B cell (primary cell): ENCODE data around the gene B4GALT5. TPM values are rescaled to one million over a fixed set of nuclear protein-coding genes. Genes with fewer than 3 reads are reported as not detected.

ENCODE experiments used
- ATAC-seq: fragments of 200-7000 bp; cut with Tn5 transposase; one replicate; pipeline ENCODE4 v1.10.0; 2021; ENCODE audit warnings: low read depth, mild to moderate bottlenecking, moderate number of reproducible peaks, moderate library complexity
- CTCF ChIA-PET: fragments of 350-600 bp; sonication (Branson Sonifier 250); formaldehyde crosslinking; loops from one replicate; lab custom pipeline; 2021; ENCODE audit warnings: antibody characterized with exemption, inconsistent platforms; lab: Charles Lee
- POLR2A ChIA-PET: fragments of 350-600 bp; sonication (Branson Sonifier 250); formaldehyde crosslinking; loops from one replicate; lab custom pipeline; 2021; ENCODE audit warnings: antibody characterized with exemption; lab: Charles Lee
- DNase-seq: peaks from one replicate; pipeline ENCODE4 v3.0.0; 2013
- H2AFZ ChIP-seq: 2 replicates; pipeline ENCODE4 v1.6.1; 2012; ENCODE audit warnings: mild to moderate bottlenecking, low read depth, low read length; ENCODE audit not compliant: insufficient read depth, poor library complexity, severe bottlenecking
- H3K27ac ChIP-seq, 2 donors: 1 replicate in 1 of 2; 2 replicates in 1 of 2; pipeline ENCODE4 v1.5.1; 2012 to 2013; ENCODE audit warnings: low read length in 2 of 2, mild to moderate bottlenecking in 2 of 2, moderate library complexity in 1 of 2
- H3K27me3 ChIP-seq, 4 experiments: fragments of 200-600 bp in 1 of 4; sonication (generic) in 1 of 4; replicated peaks in 1 of 4; 1 replicate in 2 of 4; 2 replicates in 2 of 4; pipeline versions ENCODE4 v1.6.1 to v1.7.0; 2013 to 2016; ENCODE audit warnings: low read length in 3 of 4, mild to moderate bottlenecking in 2 of 4, mixed read lengths in 1 of 4, moderate library complexity in 1 of 4; ENCODE audit not compliant: insufficient read depth in 4 of 4, control insufficient read depth in 3 of 4; ENCODE audit errors: control extremely low read depth in 1 of 4
- H3K36me3 ChIP-seq, 2 experiments: replicated peaks in 1 of 2; 1 replicate in 1 of 2; 2 replicates in 1 of 2; pipeline versions ENCODE4 v1.6.1 to v1.7.1; 2013; ENCODE audit warnings: low read length in 1 of 2; ENCODE audit not compliant: insufficient read depth in 2 of 2, control insufficient read depth in 1 of 2; ENCODE audit errors: control extremely low read depth in 1 of 2, extremely low read depth in 1 of 2
- H3K4me1 ChIP-seq, 2 donors: fragments of 200-600 bp in 1 of 2; sonication (generic) in 1 of 2; 1 replicate in 1 of 2; 2 replicates in 1 of 2; pipeline versions ENCODE4 v1.5.1 to v1.6.1; 2013 to 2017; ENCODE audit warnings: low read length in 2 of 2; ENCODE audit not compliant: control insufficient read depth in 2 of 2, insufficient read depth in 2 of 2
- H3K4me2 ChIP-seq: replicated peaks from 2 replicates; pipeline ENCODE3; 2012; ENCODE audit warnings: mild to moderate bottlenecking, low read depth, low read length; ENCODE audit not compliant: poor library complexity, severe bottlenecking
- H3K4me3 ChIP-seq, 5 experiments: fragments of 200-600 bp in 1 of 5; sonication (generic) in 1 of 5; 1 replicate in 3 of 5; 2 replicates in 2 of 5; pipeline versions ENCODE4 v1.5.1 to v1.7.0; 2011 to 2016; ENCODE audit warnings: low read length in 4 of 5, mild to moderate bottlenecking in 4 of 5, low read depth in 2 of 5, control low read depth in 1 of 5, moderate library complexity in 1 of 5; ENCODE audit not compliant: insufficient read depth in 1 of 5; ENCODE audit errors: control extremely low read depth in 1 of 5, extremely low read depth in 1 of 5
- H3K79me2 ChIP-seq: fragments of 200-600 bp; sonication (generic); one replicate; pipeline ENCODE4 v1.6.0; 2016; ENCODE audit warnings: low read length; ENCODE audit not compliant: control insufficient read depth, insufficient read depth
- H3K9ac ChIP-seq: fragments of 200-600 bp; sonication (generic); 2 replicates; pipeline ENCODE4 v1.6.1; 2017; ENCODE audit warnings: mild to moderate bottlenecking, low read length, moderate library complexity
- H3K9me3 ChIP-seq, 3 donors: one replicate each; pipeline versions ENCODE4 v1.6.1 to v1.7.1; 2013; ENCODE audit warnings: low read length in 2 of 3; ENCODE audit not compliant: control insufficient read depth in 2 of 3, insufficient read depth in 1 of 3; ENCODE audit errors: control extremely low read depth in 1 of 3
- H4K20me1 ChIP-seq: 2 replicates; pipeline ENCODE4 v1.6.0; 2012; ENCODE audit warnings: mild to moderate bottlenecking, low read length; ENCODE audit not compliant: insufficient read depth, control insufficient read depth, poor library complexity, severe bottlenecking
- H3K27ac Mint-ChIP-seq: one replicate; pipeline ENCODE4 v1.8.0; 2021; ENCODE audit warnings: mixed read lengths
- H3K27me3 Mint-ChIP-seq: one replicate; pipeline ENCODE4 v1.8.0; 2021; ENCODE audit warnings: mixed read lengths
- H3K4me1 Mint-ChIP-seq: one replicate; pipeline ENCODE4 v1.8.0; 2021; ENCODE audit warnings: mixed read lengths
- H3K4me3 Mint-ChIP-seq: one replicate; pipeline ENCODE4 v1.8.0; 2021; ENCODE audit warnings: mixed read lengths
- H3K9me3 Mint-ChIP-seq: one replicate; pipeline ENCODE4 v1.8.0; 2022; ENCODE audit warnings: mixed read lengths; ENCODE audit not compliant: insufficient read depth
- CTCF ChIP-seq: fragments of 200-600 bp; IDR thresholded peaks from one replicate; pipeline ENCODE4 v1.8.0; 2022; ENCODE audit warnings: antibody characterized with exemption, mild to moderate bottlenecking
- EZH2 ChIP-seq: IDR thresholded peaks from 2 replicates; pipeline ENCODE4 v1.6.1; 2012; ENCODE audit warnings: borderline replicate concordance, low read depth, mild to moderate bottlenecking, moderate library complexity, low read length; ENCODE audit not compliant: insufficient read depth, poor library complexity, severe bottlenecking
- WGBS: methylation state at CpG from one replicate; pipeline ENCODE4 v1.1.5; 2013; ENCODE audit warnings: missing lambda C conversion rate; ENCODE audit not compliant: insufficient coverage; 5-methylcytosine and 5-hydroxymethylcytosine counted together
- intact Hi-C: fragments of 100-400 bp; cut with micrococcal nuclease; formaldehyde crosslinking; loops from one replicate; pipeline ENCODE4 v1.10.0; 2022
- polyA plus RNA-seq: library from polyadenylated mRNA; depleted of rRNA; stranded (reverse); fragments of >200 nt; gene quantifications from 2 replicates; pipeline ENCODE4 v1.2.3, GENCODE V29; 2012
- total RNA-seq, 2 donors: library from RNA; stranded (reverse); fragments of 120-200 nt in 1 of 2; gene quantifications; 1 replicate in 1 of 2; 2 replicates in 1 of 2; pipeline versions ENCODE4 v1.2.3 to v1.2.4, GENCODE V29; 2013 to 2022

Gene B4GALT5
- total and polyA plus RNA-seq, 2 donors (not counting 1 experiment from before 2014, with no cell fraction given), result 3.4 to 7.3 TPM

DNA sequence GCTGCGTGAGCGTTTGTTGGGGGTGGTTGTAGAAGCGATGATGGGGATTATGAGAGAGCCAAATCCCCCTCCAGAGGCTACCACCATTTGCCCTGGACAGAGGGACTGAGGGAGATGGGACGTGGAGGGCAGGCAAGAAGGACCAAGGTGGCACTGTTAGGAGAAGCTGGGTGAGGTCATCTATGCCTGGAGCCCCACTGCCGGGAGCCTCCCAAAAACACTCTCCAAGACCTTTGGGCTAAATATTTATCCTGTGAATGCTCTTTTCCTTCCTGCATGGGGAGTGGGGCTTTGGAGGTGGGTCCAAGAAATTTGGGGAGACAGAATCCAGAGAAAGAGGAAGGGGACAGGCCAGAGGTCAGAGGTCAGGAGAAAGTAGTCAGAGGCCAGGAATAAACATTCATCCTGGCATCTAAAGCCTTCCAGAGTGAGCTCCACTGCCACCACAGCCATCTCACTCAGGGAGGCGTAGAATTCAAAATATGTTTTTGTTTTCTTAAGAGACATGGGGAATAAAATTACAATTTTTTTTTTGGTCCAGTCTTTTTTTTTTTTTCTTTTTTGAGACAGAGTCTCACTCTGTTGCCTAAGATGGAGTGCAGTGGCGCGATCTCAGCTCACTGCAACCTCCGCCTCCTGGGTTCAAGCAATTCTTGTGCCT, 128.0 kb downstream of the B4GALT5 start:
- Histone ChIP-seq H3K4me2 (no peak overlapping the region), H3K27me3 (peaks cover 0 to 14% (median 1%) of the 10 kb centered on the region in 4 experiments), H3K9ac (no peak overlapping the region), H4K20me1 (no peaks in the 10 kb centered on the region), H2AFZ (no peak overlapping the region), H3K27ac (no peak overlapping the region), H3K9me3 (peaks cover 0 to 22% (median 6%) of the 10 kb centered on the region in 3 donors), H3K4me3 (no peak overlapping the region), H3K4me1 (no peaks in the 10 kb centered on the region), H3K36me3 (no peaks in the 10 kb centered on the region), H3K79me2 (no peaks in the 10 kb centered on the region)
- DNase-seq (no peak), ATAC-seq (no peak)
- WGBS, result no CpG with 5 or more reads among the region's 9 CpGs
- ChIA-PET CTCF (no interaction called here), POLR2A (interaction anchor here (0.7 kb wide), 1 partner anchor 308 kb away, joined by 5 read pairs; no protein-coding TSS in a partner anchor)
- Mint-ChIP-seq H3K27ac (no peak overlapping the region), H3K4me3 (no peak overlapping the region), H3K27me3 (peaks cover 33% of the 10 kb centered on the region), H3K4me1 (peaks cover 5% of the 10 kb centered on the region), H3K9me3 (peaks cover 3% of the 10 kb centered on the region)
- intact Hi-C loops, result no loop called here
- TF ChIP-seq EZH2, result no peak
- TF ChIP-seq CTCF, result no peak
